GM11168 (cell line): ENCODE results near the gene SUDS3.

ENCODE experiments used
- in situ Hi-C: fragments of 300-500 bp; cut with MboI; formaldehyde crosslinking; loops from one replicate; pipeline ENCODE4 v1.12.0; 2022; ENCODE audit warnings: low sequenced_read_pairs; ENCODE audit not compliant: unreplicated experiment

SUDS3 gene

DNA sequence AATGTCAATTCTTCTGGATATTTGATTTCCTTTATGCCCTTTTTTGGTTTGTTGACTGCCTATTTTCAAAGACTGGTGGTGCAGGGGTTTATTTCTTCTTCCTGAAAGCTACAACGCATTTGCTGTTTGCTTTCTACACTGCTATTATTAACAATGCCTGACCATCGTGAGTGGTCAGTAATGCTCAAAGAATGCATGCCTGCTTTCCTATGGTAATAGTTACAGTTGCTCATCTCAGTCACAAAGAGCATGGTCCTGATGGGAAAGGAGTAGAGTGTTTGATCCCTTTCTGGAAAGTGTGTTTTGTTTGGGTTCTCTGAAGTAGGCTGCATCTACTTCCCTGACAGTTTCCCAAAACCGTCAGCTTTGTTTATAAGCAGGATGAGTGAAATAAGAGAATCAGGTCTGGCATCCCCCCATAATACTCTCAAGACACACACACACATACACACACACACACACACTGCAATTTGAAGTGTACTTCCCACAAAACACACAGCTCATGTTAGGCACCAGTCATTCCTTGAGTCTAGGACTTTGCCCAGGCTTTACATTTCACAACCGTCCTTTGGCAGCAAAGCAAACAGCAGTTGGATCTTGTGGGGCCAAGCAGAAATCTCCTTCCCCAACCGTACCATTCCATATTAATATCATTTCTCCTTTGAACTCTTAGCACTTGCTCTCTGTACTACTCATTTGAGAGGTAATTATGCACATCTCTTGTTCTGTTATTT is 56.6 kb downstream of the SUDS3 start:
- in situ Hi-C loops, result no loop called here

DNA sequence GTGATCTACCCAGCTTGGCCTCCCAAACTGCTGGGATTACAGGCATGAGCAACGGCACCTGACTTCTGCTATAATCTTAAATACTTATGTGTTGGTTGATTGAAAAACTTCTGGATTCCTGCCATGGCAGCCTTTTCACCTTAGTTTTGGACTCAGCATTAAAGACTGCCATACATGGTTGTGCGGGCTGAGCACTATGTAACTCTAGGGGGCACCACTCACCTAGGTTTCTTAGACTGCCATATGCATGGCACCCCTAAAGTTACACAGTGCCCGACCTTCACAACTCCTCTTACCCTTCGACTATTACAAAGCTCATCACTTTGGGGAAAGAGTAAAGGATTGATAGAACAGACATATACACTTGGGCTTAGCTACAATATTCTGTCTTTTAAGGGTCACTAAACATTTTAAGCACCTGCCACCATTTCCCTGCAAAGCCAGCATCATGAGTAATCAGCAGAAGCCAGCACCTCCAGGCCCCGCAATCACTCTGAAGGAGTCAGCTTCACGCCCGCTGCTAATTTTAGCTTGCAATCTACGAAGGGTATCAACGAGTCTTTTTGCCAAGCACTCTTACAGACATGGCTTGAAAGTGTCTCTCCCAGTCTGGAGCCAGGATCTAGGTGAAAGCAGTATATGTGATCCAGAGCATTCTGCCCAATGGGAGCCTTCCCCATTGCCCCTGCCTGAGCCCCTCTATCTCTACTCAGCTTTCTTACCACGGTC is 59.8 kb downstream of the SUDS3 start:
- in situ Hi-C loops, result no loop called here

GRCh38 chr12:118436986-118437385 is 60.6 kb downstream of the SUDS3 start:
- in situ Hi-C loops, result no loop called here

DNA sequence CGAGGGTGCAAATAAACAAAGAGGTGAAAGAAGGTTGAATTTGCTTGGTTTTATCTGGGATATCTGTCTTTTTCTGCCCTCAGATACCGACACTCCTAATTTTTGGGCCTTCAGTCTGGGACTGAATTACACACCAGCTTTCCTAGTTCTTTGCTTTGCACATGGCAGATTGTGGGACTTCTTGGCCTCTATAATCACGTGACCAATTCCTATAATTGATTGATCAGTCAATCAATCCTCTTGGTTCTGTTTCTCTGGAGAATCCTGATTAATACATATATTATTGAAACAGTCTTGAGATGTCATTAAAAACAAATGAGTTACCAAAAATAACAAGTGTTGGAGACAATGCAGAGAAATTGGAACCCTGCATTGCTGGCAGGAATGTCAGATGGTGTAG is 62.7 kb downstream of the SUDS3 start:
- in situ Hi-C loops, result no loop called here

- in situ Hi-C loops, result no loop called here
Measured at GRCh38 chr12:118446247-118446646, 69.9 kb downstream of the SUDS3 start.

- in situ Hi-C loops, result no loop called here
Measured at GRCh38 chr12:118447181-118447580, 70.8 kb downstream of the SUDS3 start.

DNA sequence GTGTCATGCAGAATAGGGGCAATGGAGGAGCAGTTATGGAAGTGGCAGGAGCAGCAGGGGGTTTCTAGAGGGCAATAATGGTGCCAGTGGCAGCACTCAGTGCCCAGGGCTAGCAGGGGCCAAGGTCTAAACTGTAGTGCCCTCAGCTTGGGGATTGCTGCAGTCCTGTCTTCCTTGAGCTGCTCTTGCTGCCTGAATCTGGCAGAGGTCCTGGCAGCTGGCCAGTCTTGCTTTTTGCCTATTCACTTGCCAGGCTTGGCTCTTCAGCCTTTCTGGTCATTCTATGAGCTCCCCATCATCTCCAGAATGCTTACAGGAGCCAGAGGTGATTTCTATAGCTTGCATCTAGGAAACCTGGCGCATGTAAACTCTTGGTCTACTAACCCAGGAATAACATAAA is 72.0 kb downstream of the SUDS3 start:
- in situ Hi-C loops, result no loop called here

DNA sequence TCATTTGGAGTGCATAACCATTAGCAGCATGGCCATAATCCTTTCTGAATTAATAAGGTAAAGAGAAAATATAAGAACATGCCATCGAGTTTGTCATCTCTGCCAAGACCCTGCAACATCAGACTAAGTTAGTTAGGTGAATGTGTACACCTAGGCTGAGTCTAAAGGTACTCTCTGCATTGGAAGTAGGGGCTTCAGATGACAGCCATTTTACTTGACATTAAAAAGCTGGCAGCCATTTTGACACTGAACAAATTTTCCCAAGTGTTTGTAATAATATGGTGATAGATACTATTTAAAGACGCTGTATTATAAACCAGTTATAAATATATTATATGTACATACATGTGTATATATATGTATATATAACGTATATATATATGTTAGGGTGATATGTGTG is 79.0 kb downstream of the SUDS3 start:
- in situ Hi-C loops, result no loop called here

GRCh38 chr12:118456741-118457140 is 80.4 kb downstream of the SUDS3 start:
- in situ Hi-C loops, result no loop called here

DNA sequence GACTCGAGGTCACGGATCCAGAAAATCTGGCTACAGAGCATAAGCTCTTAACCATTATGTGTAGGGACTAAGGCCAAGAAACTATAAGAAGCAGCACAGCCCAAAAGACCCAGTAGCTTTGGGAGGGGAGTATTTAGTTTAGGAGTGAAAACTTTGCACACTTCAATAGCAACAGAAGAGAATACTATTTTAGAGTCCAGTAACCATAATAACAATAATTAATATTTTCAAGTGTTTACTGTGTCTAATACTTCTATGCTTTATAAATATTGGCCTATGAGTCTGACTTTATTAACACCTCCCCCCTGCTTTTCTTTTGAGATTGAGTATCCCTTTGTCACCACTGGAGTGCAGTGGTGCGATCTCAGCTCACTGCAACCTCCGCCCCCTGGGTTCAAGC is 82.8 kb downstream of the SUDS3 start:
- in situ Hi-C loops, result no loop called here

DNA sequence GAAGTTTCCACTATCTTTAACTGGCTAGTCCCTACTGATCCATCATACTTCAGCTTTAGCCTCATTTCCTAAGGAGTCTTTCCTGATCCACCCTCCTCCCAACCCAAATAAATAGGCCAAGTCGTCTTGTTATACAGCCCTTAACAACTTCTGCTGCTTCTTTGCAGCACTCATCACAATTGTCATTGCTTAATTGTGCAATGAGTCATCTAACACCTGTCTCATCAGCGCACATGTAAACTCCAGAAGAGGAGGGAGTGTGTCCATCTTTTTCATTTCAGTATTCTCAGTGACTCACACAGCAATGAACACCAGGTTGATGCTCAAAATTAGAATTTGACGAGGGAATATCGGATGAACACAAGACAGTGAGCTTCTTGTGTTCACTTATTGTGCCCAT is 87.3 kb downstream of the SUDS3 start:
- in situ Hi-C loops, result no loop called here

GRCh38 chr12:118465706-118466105 is 89.4 kb downstream of the SUDS3 start:
- in situ Hi-C loops, result no loop called here
